ENCODE results near the gene CDK17.
"Not testable (repeated sequence)": the region's sequence is repeated elsewhere in the genome, so short reads cannot be mapped to it uniquely, and the experiment has no call there.

Gene CDK17

GRCh38 chr12:96383991-96384390 is 16.2 kb downstream of the CDK17 start:
- DNase-seq: no peak

- no peak for DNase-seq
Observed at GRCh38 chr12:96383371-96383770, 16.9 kb downstream of the CDK17 start.

- DNase-seq: not testable (repeated sequence)
Observed at GRCh38 chr12:96379743-96380142, 20.5 kb downstream of the CDK17 start.

GRCh38 chr12:96378319-96378718 is 21.9 kb downstream of the CDK17 start:
- no peak for DNase-seq

- no peak for DNase-seq
Observed at GRCh38 chr12:96376865-96377264, 23.4 kb downstream of the CDK17 start.

GRCh38 chr12:96375841-96376604 is 24.2 kb downstream of the CDK17 start:
- DNase-seq: no peak

GRCh38 chr12:96375170-96375569 is 25.1 kb downstream of the CDK17 start:
- DNase-seq: no peak

- no peak for DNase-seq
Observed at GRCh38 chr12:96371790-96372699, 28.2 kb downstream of the CDK17 start.

GRCh38 chr12:96371138-96371789 is 29.0 kb downstream of the CDK17 start:
- no peak for DNase-seq

GRCh38 chr12:96368687-96369086 is 31.6 kb downstream of the CDK17 start:
- no peak for DNase-seq

- no peak for DNase-seq
Observed at GRCh38 chr12:96368233-96368632, 32.0 kb downstream of the CDK17 start.

- no peak for DNase-seq
Observed at GRCh38 chr12:96366381-96366654, 33.9 kb downstream of the CDK17 start.

GRCh38 chr12:96365604-96366380 is 34.4 kb downstream of the CDK17 start:
- no peak for DNase-seq

- DNase-seq: no peak
Observed at GRCh38 chr12:96364092-96364700, 36.0 kb downstream of the CDK17 start.

GRCh38 chr12:96361074-96361473 is 39.2 kb downstream of the CDK17 start:
- no peak for DNase-seq

GRCh38 chr12:96360550-96360949 is 39.7 kb downstream of the CDK17 start:
- DNase-seq: no peak

- no peak for DNase-seq
Observed at GRCh38 chr12:96359328-96359727, 40.9 kb downstream of the CDK17 start.

- DNase-seq: no peak
Observed at GRCh38 chr12:96356831-96357230, 43.4 kb downstream of the CDK17 start.

- DNase-seq: no peak
Observed at GRCh38 chr12:96354844-96355534, 45.2 kb downstream of the CDK17 start.

GRCh38 chr12:96354326-96354725 is 45.9 kb downstream of the CDK17 start:
- no peak for DNase-seq

GRCh38 chr12:96352161-96352835 is 47.9 kb downstream of the CDK17 start:
- DNase-seq: peak; percentile 31
